Left kidney (tissue), 2 donors: ENCODE data around the gene DDX10. TPM values are rescaled to one million over a fixed set of nuclear protein-coding genes. Genes with fewer than 3 reads are reported as not detected.
"Not testable (repeated sequence)": the region's sequence is repeated elsewhere in the genome, so short reads cannot be mapped to it uniquely, and the experiment has no call there.

Source experiments
- DNase-seq: peaks from one replicate; pipeline ENCODE4 v3.0.0-alpha.2; 2013
- polyA plus RNA-seq: library from polyadenylated mRNA; unstranded; fragments of 120-200 nt; gene quantifications from one replicate; pipeline ENCODE4 v1.2.1, GENCODE V29; 2013; ENCODE audit not compliant: insufficient read length

Gene DDX10
- polyA plus RNA-seq, 1 donor = 79.5 TPM

- no peak for DNase-seq
Observed at GRCh38 chr11:108819957-108820356, 155.1 kb downstream of the DDX10 start.

GRCh38 chr11:108823960-108824359, 159.1 kb downstream of the DDX10 start:
- not testable (repeated sequence) for DNase-seq

GRCh38 chr11:108824545-108824944, 159.7 kb downstream of the DDX10 start:
- no peak for DNase-seq

- DNase-seq = no peak
Observed at GRCh38 chr11:108825381-108825780, 160.5 kb downstream of the DDX10 start.

- DNase-seq = no peak
Observed at GRCh38 chr11:108826136-108826535, 161.3 kb downstream of the DDX10 start.

- no peak for DNase-seq
Observed at GRCh38 chr11:108835624-108836023, 170.8 kb downstream of the DDX10 start.

- DNase-seq = no peak
Observed at GRCh38 chr11:108836541-108836940, 171.7 kb downstream of the DDX10 start.

GRCh38 chr11:108838102-108838791, 173.4 kb downstream of the DDX10 start:
- DNase-seq = no peak

- DNase-seq = no peak
Observed at GRCh38 chr11:108838792-108839105, 173.9 kb downstream of the DDX10 start.

GRCh38 chr11:108846009-108846408, 181.1 kb downstream of the DDX10 start:
- no peak for DNase-seq

GRCh38 chr11:108847298-108847990, 182.6 kb downstream of the DDX10 start:
- DNase-seq = no peak

GRCh38 chr11:108851781-108852180, 186.9 kb downstream of the DDX10 start:
- DNase-seq = no peak

- no peak for DNase-seq
Observed at GRCh38 chr11:108852701-108853100, 187.8 kb downstream of the DDX10 start.

- DNase-seq = no peak
Observed at GRCh38 chr11:108853151-108853550, 188.3 kb downstream of the DDX10 start.

- no peak for DNase-seq
Observed at GRCh38 chr11:108853864-108854263, 189.0 kb downstream of the DDX10 start.

GRCh38 chr11:108854346-108854745, 189.5 kb downstream of the DDX10 start:
- DNase-seq = no peak

- no peak for DNase-seq
Observed at GRCh38 chr11:108857382-108857781, 192.5 kb downstream of the DDX10 start.

GRCh38 chr11:108858622-108859021, 193.8 kb downstream of the DDX10 start:
- no peak for DNase-seq

GRCh38 chr11:108859510-108859909, 194.6 kb downstream of the DDX10 start:
- no peak for DNase-seq

- no peak for DNase-seq
Observed at GRCh38 chr11:108863528-108863927, 198.7 kb downstream of the DDX10 start.

GRCh38 chr11:108865406-108865805, 200.5 kb downstream of the DDX10 start:
- no peak for DNase-seq

GRCh38 chr11:108866781-108867180, 201.9 kb downstream of the DDX10 start:
- DNase-seq = no peak

- no peak for DNase-seq
Observed at GRCh38 chr11:108870373-108871020, 205.6 kb downstream of the DDX10 start.

GRCh38 chr11:108871152-108871551, 206.3 kb downstream of the DDX10 start:
- no peak for DNase-seq
